Activated T-helper 1 cell treated with anti-CD3 and anti-CD28 coated beads, Interleukin-12 subunit alpha, Interleukin-12 subunit beta, Interleukin-2, Interleukin-4 antibody, amounts not matched to agents 30 ng/mL and 10 ng/mL and 1 ng/mL, durations not matched to agents 14 hours and 24 hours and 36 hours (primary cell): Measurements from ENCODE around the gene ANP32E. TPM values are rescaled to one million over a fixed set of nuclear protein-coding genes. Genes with fewer than 3 reads are reported as not detected.

Experiments used
- DNase-seq: peaks from one replicate; pipeline ENCODE4 v3.0.0; 2021; ENCODE audit warnings: low spot score
- H3K27ac Mint-ChIP-seq: one replicate; pipeline ENCODE4 v1.8.0; 2021; ENCODE audit warnings: mild to moderate bottlenecking, mixed read lengths
- H3K27me3 Mint-ChIP-seq: one replicate; pipeline ENCODE4 v1.8.0; 2022; ENCODE audit warnings: mild to moderate bottlenecking, moderate library complexity, mixed read lengths; ENCODE audit not compliant: insufficient read depth
- H3K36me3 Mint-ChIP-seq: one replicate; pipeline ENCODE4 v1.8.0; 2021; ENCODE audit warnings: low read depth, mixed read lengths
- H3K4me1 Mint-ChIP-seq: one replicate; pipeline ENCODE4 v1.8.0; 2021; ENCODE audit warnings: low read depth, mixed read lengths
- H3K4me3 Mint-ChIP-seq: one replicate; pipeline ENCODE4 v1.8.0; 2021; ENCODE audit warnings: mild to moderate bottlenecking, moderate library complexity, mixed read lengths
- H3K9me3 Mint-ChIP-seq: one replicate; pipeline ENCODE4 v1.8.0; 2021; ENCODE audit warnings: mixed read lengths
- intact Hi-C: fragments of 100-400 bp; cut with micrococcal nuclease; formaldehyde crosslinking; loops from one replicate; pipeline ENCODE4 v1.15.1; 2024
- total RNA-seq: library from RNA; stranded (reverse); gene quantifications from 2 replicates; pipeline ENCODE4 v1.2.3, GENCODE V29; 2022

ANP32E gene
- total RNA-seq, 1 donor from 2014 or later = 196 TPM

DNA sequence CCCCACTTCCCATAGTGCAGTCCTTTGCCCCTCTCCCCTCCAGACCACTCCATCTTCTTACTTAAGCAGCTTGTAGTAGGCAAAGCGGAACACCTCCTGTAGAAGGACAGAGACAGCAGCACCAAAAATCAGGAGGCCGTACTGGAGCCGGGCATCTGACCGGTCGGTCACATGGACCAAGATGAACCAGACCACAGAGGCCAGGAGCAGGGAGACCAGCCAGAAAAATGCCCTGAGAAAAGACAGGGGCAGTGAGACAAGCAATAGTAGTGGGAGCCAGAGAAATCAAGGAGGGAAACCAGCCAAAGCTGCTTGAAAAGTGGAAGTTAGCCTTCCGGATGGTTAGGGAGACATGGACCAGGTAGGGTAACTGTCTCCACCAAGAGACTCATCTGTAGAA lies 32.0 kb upstream of the ANP32E start:
- DNase-seq = no peak
- Mint-ChIP-seq H3K27ac (peak overlapping the region; percentile 85), H3K4me3 (peak overlapping the region; percentile 93), H3K9me3 (no peaks in the 10 kb centered on the region), H3K36me3 (peaks cover 31% of the 10 kb centered on the region), H3K27me3 (peaks cover 3% of the 10 kb centered on the region), H3K4me1 (peaks cover 30% of the 10 kb centered on the region)
- intact Hi-C loops = loop anchor here (2.0 kb wide), 3 partner anchors 55 to 741 kb away; partner anchors contain the start of genes PRUNE1 and SF3B4

DNA sequence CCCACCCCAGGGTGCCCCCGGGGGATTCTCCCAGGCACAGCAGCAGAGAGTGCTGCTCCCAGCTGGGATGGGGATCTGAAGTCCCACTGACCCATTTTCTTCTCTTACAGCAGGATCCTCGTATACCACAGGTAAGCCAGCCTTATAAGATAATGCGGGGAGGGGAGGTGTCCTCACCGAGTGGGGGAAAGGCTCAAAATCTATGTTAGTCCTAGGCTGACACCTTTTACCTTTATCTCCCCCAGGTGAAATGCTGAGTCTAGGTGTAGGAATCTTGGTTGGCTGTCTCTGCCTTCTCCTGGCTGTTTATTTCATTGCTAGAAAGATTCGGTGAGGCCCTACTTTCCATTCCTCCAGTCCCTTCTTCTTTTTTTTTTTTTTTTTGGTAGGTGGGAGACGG lies 27.6 kb upstream of the ANP32E start:
- DNase-seq = no peak
- Mint-ChIP-seq H3K9me3 (no peaks in the 10 kb centered on the region), H3K27ac (no peak overlapping the region), H3K4me1 (peaks cover 16% of the 10 kb centered on the region), H3K36me3 (peaks cover 25% of the 10 kb centered on the region), H3K27me3 (peaks cover 11% of the 10 kb centered on the region), H3K4me3 (no peak overlapping the region)
- intact Hi-C loops = no loop called here

DNA sequence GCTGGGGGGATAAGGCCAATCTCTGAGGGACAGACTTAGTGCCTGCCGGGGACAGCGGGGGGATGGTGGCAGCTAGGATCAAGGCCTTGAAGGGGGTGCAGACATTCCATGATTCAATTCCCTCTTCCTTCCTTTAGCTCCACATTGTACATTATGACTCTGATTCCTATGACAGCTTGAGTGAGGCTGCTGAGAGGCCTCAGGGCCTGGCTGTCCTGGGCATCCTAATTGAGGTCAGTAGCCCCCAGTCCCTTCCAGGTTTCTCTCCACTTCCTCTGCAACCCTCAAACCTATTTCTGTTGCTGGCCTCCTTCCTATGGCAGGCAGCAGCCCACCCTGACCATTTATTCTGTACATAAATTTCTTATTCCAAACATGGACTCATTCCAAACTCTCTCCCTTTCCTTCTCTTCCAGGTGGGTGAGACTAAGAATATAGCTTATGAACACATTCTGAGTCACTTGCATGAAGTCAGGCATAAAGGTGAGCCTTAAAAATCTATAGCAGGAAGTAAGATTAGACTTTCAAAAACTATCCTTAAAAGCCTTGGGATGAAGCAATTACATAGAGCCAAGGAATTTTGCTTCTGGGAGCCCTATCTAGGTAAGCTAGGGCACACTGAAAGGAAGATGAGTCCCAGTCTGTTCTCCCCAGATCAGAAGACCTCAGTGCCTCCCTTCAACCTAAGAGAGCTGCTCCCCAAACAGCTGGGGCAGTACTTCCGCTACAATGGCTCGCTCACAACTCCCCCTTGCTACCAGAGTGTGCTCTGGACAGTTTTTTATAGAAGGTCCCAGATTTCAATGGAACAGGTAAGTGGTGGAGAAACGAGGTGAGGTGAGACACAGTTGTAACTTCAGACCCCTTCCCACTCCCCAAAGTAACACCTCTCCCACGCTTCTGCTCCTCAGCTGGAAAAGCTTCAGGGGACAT lies 26.7 kb upstream of the ANP32E start:
- peaks cover 20% of the 10 kb centered on the region for H3K27me3 Mint-ChIP-seq
- no peak overlapping the region for H3K27ac Mint-ChIP-seq
- H3K9me3 Mint-ChIP-seq = no peaks in the 10 kb centered on the region
- H3K4me1 Mint-ChIP-seq = peaks cover 11% of the 10 kb centered on the region
- H3K36me3 Mint-ChIP-seq = peaks cover 19% of the 10 kb centered on the region
- no peak overlapping the region for H3K4me3 Mint-ChIP-seq
- no peak for DNase-seq
- intact Hi-C loops = no loop called here

DNA sequence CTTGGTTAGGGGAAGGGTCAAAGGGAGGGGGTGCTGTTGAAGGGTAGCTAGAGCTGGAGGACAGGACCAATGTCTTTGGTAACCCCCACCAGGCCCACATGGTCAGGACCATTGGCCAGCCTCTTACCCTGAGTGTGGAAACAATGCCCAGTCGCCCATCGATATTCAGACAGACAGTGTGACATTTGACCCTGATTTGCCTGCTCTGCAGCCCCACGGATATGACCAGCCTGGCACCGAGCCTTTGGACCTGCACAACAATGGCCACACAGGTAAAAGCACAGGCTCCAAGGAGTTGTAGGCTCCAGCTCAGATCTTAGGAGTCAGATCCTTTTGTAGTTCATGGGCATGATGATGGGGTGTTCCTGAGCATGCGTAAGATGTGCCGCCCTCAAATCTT lies 25.5 kb upstream of the ANP32E start:
- H3K27ac Mint-ChIP-seq = no peak overlapping the region
- H3K27me3 Mint-ChIP-seq = peaks cover 32% of the 10 kb centered on the region
- no peak overlapping the region for H3K4me3 Mint-ChIP-seq
- no peaks in the 10 kb centered on the region for H3K9me3 Mint-ChIP-seq
- no peak for DNase-seq
- intact Hi-C loops = no loop called here
- peaks cover 11% of the 10 kb centered on the region for H3K36me3 Mint-ChIP-seq
- H3K4me1 Mint-ChIP-seq = peaks cover 7% of the 10 kb centered on the region

DNA sequence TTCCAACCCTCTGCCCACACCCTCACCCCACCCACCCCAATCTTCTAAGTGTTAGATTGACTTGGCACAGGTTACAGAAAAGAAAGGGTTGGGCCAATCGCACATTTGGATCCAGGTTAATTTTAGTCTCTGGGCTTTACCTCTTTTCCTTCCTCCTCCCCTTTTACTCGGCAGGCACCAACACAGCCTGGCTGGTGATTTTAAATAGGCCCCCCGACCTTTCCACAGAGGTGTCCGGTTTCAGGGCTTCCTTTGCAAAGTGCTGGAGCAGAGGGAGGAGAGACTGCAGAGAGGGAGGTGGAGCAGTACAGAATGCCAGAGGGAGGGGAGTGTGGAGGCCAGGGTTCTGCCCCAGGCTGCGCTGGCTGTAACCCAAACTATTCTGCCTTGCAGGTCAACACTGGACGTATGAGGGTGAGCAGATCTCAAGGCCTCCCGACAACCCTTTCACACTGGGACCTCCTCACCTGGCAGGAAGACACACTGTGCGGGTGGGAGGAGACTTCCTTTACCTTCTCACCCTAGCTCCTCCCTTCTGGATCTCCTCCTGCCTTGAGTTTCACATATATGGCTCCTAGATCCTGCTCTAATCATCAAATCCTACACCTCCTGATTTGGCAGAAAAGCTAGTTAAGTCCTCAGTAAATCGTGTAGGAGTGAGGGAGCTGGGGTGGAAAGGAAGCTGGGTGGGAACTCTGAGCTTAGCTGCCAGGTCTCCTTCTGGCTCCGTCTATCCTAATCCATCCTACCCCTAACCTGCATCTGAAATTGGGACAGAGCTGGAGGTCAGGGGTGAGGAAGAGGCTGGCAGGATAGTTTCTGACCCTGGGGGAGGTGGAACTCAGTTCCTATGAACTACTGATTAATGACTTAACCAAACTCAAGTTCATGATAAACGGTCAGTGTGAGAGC lies 24.1 kb upstream of the ANP32E start:
- no peaks in the 10 kb centered on the region for H3K9me3 Mint-ChIP-seq
- no peak overlapping the region for H3K4me3 Mint-ChIP-seq
- H3K27me3 Mint-ChIP-seq = peaks cover 37% of the 10 kb centered on the region
- H3K36me3 Mint-ChIP-seq = no peaks in the 10 kb centered on the region
- DNase-seq = no peak
- peaks cover 19% of the 10 kb centered on the region for H3K4me1 Mint-ChIP-seq
- H3K27ac Mint-ChIP-seq = no peak overlapping the region
- intact Hi-C loops = loop anchor here (5.0 kb wide), 2 partner anchors 202 to 737 kb away; no protein-coding TSS in a partner anchor

DNA sequence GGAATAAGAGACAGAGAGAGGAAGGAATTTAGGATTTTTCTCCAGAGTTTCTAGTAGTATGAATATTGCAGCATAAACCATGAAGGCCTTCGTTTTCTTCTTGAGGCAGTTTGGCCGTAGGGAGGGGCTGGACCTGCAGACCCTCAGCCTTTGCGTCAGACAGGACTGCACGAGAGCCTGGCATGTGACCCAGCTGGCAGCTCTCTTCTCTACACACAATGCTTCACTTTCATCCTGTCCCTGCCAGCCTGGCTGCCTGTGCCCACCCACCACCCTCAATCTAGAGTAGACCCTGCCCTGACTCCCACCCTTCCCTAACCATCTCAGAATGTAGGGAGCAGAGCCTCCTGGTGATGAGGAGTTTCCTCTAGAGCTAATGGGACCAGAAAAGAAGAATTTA lies 23.3 kb upstream of the ANP32E start:
- DNase-seq = no peak
- intact Hi-C loops = loop anchor here (5.0 kb wide), 2 partner anchors 203 to 738 kb away; no protein-coding TSS in a partner anchor
- Mint-ChIP-seq H3K27ac (no peak overlapping the region), H3K4me3 (no peak overlapping the region), H3K36me3 (no peaks in the 10 kb centered on the region), H3K27me3 (peaks cover 37% of the 10 kb centered on the region), H3K4me1 (peaks cover 19% of the 10 kb centered on the region), H3K9me3 (no peaks in the 10 kb centered on the region)

DNA sequence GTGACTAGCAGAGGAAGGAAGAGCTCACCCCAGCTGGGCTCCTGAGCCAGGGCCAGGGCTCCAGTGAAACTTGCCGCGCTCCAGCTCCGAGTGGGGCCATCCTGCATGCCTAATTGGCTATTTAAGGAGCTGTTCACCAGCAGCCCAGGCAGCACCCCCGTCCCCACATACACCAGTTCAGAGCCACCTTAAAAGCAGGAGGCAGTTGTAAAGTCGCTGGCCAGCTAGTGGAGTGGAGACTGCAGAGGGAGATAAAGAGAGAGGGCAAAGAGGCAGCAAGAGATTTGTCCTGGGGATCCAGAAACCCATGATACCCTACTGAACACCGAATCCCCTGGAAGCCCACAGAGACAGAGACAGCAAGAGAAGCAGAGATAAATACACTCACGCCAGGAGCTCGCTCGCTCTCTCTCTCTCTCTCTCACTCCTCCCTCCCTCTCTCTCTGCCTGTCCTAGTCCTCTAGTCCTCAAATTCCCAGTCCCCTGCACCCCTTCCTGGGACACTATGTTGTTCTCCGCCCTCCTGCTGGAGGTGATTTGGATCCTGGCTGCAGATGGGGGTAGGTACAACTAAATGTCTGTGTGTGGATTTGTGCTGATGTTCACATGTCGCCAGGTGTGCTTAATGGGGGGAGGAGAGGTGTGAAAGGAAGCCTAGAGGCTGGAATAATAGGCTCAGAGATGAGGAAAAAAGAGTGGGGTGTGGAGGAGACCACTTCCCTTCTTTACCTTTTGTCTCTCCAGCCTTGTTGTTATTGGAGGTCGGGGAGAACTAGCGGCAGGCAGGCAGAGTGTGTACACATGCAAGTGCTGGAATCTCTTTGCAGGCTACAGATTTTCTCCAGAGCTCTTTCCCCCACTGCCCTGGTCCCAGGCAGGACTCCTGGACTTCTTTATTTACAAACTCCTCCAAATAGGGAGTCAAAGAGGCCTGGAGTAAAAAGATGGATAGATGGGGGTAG lies 22.0 kb upstream of the ANP32E start, which contains the start of gene CA14:
TSS of gene CA14 (plus strand) at position 151 of the 962 bp plus-strand sequence. CDS start at position 506, 355 bp downstream.
- Mint-ChIP-seq H3K27ac (no peak within 1 kb of the TSS), H3K4me1 (peaks cover 19% of the 10 kb centered on the region), H3K27me3 (peaks cover 46% of the 10 kb centered on the region), H3K4me3 (peak within 1 kb of the TSS; percentile 5), H3K9me3 (no peaks in the 10 kb centered on the region), H3K36me3 (no peaks in the 10 kb centered on the region)
- intact Hi-C loops = loop anchor here (5.0 kb wide), 2 partner anchors 204 to 739 kb away; no protein-coding TSS in a partner anchor
- no peak for DNase-seq

DNA sequence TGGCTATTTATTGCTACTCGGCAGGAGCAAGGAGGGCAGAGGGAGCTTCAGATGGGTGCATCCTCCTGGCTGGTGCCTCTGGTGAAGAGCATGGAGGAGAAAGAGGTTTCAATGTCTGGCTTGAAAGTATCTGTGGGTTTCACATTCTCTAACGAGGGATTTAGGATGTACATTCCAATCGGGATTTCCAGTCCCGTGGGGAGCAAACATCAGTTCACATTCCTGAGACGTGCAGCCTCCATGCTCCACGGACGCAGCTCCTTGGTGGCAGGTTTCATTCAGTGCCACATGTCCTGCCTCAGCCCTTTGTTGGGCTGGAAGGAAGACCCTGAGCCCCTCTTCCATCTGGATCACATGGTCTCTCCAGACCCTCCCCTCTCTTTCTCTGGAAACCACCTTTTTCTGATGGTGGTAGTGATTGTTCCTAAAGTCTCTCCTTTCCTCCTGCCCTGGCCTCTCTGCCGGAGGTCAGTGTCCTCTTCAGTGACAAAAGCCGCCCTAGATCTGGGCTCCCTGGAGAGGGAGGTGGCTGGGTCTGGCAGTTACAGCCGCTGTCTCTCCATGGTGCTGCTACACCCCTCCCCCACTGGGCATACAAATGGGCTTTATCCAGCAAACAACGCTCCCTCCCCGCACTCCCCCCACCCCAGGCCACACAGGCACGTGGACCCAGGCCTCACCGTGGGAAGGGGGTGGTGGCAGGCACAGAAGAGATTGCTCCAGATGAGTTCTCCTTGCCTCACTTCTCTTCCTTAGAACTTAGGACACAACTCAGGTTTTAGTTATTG lies 20.8 kb upstream of the ANP32E start:
- no peak for DNase-seq
- Mint-ChIP-seq H3K9me3 (no peaks in the 10 kb centered on the region), H3K27me3 (peaks cover 51% of the 10 kb centered on the region), H3K27ac (no peak overlapping the region), H3K4me1 (peaks cover 19% of the 10 kb centered on the region), H3K4me3 (no peak overlapping the region), H3K36me3 (no peaks in the 10 kb centered on the region)
- intact Hi-C loops = loop anchor here (5.0 kb wide), 2 partner anchors 206 to 741 kb away; no protein-coding TSS in a partner anchor

DNA sequence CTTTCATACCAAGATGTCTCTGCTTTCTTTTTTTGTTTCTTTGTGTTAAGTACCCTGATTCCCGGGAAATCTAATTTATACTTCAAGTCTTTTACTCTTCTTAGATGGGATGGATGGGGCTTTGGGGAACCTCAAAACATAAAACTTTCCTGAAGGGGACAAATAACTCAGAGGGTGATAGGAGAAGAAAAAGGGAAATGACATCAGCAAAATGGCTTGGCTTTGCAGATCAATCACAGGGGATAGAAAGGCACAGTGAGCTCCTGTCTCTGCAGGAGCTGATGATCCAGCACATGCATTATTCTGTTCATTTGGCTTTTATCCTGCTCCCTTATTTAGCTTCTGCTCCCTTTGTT lies 20.3 kb upstream of the ANP32E start:
- intact Hi-C loops = loop anchor here (5.0 kb wide), 2 partner anchors 206 to 741 kb away; no protein-coding TSS in a partner anchor
- Mint-ChIP-seq H3K27me3 (peaks cover 51% of the 10 kb centered on the region), H3K36me3 (no peaks in the 10 kb centered on the region), H3K4me3 (peak overlapping the region; percentile 41), H3K9me3 (no peaks in the 10 kb centered on the region), H3K27ac (no peak overlapping the region), H3K4me1 (peaks cover 19% of the 10 kb centered on the region)
- no peak for DNase-seq

DNA sequence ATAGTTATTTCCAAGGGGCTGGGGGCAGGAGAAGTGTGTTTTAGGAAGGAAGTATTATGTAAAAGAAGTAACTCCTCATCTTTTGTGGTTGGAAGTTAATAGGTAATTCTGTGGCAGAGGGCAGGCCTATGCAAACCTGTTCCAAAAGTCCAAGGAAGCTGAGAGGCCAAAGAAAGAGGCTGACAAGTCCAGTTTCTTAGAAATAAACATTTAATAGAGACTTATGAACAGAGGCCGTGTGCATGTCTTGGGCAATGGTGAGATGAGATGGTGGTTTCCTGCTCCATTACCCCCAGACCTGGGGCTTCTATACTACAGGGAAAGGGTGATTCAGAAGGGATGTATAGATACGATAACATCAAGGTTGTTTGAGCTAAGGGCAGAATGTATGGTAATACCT lies 14.0 kb upstream of the ANP32E start:
- DNase-seq = no peak
- Mint-ChIP-seq H3K27ac (no peak overlapping the region), H3K9me3 (no peaks in the 10 kb centered on the region), H3K36me3 (no peaks in the 10 kb centered on the region), H3K27me3 (peaks cover 27% of the 10 kb centered on the region), H3K4me1 (no peaks in the 10 kb centered on the region), H3K4me3 (no peak overlapping the region)
- intact Hi-C loops = no loop called here

DNA sequence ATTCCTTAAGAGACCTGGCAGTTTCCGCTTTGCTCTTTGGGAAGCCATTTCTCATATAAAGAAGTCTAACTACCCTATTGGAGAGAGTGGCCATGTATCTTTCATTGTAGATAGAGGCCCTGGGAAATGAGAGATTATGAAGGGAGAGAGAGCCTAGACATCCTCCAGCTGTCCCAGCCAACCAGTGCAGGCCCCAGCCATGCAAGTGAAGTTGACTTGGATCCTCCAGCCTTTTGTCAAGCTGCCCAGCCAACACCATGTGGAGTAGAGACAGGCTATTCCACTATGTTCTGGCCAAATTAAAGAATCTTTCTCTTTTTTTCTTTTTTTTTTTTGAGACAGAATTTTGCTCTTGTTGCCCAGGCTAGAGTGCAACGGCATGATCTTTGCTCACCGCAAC lies 7.1 kb upstream of the ANP32E start:
- H3K36me3 Mint-ChIP-seq = no peaks in the 10 kb centered on the region
- H3K4me3 Mint-ChIP-seq = no peak overlapping the region
- no peaks in the 10 kb centered on the region for H3K9me3 Mint-ChIP-seq
- no peak overlapping the region for H3K27ac Mint-ChIP-seq
- peaks cover 15% of the 10 kb centered on the region for H3K27me3 Mint-ChIP-seq
- DNase-seq = no peak
- no peaks in the 10 kb centered on the region for H3K4me1 Mint-ChIP-seq
- intact Hi-C loops = no loop called here
